CD4-positive, alpha-beta T cell treated with Interleukin-4 for 1 hour (primary cell): ENCODE data around the gene GLO1.

Experiments used
- DNase-seq, 2 donors: peaks; one replicate each; pipeline ENCODE4 v3.0.0-alpha.2; 2020 to 2022

Gene GLO1

DNA sequence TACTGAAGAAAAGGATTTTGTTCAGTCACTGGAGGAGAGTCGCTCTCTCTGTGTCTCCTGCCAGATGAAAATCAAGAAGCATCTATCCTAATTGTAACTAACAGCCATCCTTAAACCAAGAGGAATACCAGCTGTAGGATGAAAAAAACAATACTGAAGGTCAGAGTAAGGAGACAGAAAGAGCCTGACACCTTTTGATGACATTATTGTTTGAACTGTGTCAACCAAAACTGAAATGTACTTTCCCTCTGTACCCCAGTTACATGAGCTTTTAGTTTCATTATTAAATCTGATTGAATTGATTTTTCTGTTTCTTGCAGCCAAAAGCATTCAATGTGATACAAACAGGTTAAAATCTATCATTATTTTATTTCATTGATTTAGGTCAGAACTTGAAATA is 46.0 kb downstream of the GLO1 start:
- no peak for DNase-seq

DNA sequence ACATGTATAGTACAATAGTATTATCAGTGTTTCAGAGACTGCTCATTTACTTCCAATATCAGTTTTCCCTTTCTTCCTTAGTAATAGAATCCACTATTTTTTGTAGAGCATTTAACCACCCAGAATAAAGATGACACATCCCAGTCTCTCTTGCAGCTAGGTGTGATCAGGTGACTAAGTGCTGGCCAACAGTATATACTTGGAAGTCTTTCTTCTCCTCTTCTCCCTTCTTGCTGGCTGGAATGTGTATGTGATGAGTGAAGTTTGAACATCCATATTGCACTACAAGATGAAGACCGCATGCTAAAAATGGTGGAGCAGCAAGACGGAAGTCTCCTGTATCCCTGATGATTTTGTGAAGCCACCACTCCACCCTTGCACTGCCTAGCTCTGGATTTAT is 48.7 kb downstream of the GLO1 start:
- no peak for DNase-seq

DNA sequence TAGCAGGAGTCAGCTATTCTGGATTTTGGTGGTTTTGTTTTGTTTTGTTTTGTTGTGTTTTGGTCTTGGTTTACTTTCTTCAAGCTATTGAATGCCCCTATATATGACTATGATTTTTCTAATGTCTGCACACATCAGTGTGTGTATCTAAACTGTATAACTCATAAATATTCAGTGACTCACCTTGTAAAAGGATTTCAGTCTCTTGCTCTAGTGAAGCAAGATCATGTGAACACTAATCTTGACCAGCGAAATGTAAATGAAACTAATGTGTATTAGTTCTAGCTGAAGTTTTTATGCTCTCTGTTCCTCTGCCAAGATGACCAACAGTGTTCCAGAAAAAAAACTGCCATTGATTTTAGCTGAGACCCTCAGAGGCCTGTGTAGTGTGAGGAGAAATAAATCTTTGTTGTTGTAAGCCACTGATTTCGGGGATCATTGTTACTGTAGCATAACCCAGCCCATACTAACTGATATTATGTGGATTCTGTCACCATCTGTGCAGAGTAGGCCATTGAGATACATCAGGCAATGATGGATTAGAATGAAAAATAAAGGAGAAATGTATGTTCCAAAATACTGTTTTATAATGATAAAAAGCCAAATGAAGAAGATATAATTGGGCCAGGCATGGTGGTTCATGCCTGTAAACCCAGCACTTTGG is 51.7 kb downstream of the GLO1 start:
- DNase-seq: no peak

DNA sequence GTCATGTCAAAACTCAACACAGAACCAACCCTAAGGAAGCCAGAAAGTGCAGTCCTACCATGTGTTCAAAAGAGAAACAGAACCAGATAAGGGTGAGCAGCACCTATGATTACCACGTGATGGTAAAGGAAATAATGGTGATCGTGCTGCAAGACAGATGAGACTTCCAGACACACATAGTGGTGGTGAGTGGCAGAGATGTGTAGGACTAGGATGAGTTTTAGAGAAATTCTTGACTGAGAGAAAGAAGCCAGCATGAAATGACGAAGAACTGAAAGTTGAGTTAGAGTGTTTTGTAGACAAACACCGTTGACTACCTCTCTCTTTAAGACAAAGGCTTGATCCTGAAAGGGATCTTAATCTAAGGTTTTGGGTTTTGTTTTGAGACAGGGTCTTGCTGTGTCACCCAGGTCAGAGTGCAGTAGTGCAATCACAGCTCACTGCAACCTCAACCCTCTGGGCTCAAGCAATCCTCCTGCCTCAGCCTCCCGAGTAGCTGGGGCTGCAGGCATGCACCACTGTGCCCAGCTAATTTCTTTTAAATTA is 52.7 kb downstream of the GLO1 start:
- DNase-seq: no peak

DNA sequence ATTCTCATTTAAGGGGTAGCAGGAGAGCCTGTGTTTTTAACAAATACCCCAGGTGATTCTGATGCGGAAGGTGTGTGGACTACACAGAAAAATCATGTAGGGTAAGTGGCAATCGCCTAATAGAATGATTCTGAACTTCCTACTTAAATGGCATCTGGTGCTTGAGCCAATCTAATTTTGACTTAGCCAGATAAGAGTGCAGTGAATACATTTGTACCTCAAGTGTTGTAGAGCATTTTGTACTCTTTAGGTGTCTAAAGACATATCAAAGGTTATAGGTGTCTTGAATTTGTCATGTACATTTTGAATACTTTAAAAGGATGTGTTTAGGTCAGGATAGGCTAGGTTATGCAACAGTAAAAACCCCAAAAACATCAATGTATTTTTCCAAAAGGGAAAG is 53.2 kb downstream of the GLO1 start:
- DNase-seq: no peak

DNA sequence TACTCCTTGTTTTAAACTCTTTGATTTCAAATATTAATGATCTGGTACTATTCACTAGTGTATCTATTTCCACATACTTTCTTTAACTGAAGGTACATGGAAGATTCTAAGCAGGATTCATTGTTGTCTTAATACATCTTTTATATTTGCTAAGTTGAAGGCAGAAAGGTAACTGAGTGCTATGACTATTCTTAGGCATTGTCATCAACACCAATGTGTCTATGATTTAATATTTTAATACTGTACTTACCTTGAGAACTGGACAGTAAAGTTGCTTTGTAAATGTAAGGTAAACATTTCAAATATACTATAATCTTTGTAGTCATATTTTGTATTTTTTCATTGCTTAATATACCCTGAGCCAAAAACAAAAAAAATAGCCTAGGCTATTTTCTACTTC is 54.3 kb downstream of the GLO1 start:
- DNase-seq: no peak

DNA sequence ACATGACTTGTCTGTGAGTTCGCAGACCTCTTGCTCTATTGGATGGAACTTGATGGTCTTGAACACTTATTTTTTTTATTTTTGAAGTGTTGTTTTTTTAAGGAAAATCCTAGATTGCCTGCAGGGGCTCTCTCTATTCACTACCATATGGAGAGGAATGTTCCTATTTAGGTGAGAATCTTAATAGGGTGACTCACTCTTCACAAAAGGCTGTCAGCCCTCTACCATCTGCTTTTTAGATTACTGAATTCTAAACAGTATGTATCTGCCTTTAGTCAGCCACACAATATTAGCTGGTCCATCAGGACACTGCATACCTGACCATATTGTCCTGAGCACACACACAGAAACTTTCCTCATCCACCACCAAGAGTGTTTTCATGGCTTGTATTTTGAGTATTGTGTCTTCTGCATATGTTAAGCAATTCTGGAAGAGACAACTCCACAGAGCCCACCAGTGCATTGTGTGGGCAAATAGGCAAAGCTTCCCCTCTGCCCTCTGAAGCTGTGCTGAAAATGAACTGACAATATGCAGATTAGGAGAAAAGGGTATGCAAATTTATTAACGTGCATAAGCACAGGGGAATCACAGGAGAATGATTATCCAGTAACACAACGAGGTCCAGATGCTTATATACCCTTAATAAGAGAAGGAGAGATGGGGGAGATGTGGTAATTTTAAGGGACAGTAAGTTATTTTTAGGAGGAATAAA is 56.6 kb downstream of the GLO1 start:
- DNase-seq: no peak

DNA sequence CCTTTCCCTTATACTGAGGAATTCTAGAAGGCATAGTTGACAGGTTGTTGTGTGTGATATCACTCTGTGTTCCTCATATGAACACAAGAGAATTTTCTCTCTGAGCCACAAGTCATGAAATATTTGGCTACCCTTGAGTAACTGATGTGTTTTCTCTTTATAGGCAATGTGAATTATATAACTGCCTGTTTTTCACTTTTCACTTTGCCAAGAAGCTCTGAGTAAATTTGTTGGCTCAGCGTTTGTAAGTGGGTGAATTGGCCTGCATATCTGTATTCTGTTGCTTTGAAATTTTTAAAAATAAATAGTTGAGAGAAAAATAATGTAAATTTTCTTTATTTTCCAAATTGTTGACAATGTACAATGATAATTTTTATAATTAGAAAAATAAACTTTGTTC is 58.0 kb downstream of the GLO1 start:
- no peak for DNase-seq

DNA sequence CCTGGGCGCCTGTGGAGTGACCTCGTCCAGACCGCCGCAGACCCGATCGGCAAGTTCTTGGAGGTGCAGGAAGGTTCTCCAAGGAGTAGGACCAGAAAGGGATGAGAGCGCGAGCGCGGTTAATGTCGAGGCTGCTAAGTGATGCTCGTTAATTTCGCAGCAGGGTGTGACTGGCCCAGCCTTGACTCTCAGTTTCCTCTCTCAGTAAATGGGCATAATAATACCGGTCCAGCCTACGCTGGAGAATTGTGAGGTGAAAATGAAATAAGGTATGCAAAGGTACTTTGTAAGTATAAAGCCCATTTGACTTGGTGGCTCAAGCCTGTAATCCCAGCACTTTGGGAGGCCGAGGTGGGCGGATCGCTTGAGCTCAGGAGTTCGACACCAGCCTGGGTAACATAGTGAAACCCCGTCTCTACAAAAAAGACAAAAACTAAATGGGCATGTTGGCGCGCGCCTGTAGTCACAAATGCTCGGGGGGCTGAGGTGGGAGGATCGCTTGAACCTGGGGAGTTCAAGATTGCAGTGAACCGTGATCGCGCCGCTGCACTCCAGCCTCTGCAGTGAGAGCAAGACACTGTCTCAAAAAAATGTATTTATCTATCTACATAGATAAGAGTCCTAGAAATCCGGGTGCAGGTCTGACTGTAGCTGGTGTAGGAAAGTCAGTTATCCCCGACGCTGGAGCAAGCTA is 62.6 kb downstream of the GLO1 start:
- DNase-seq: no peak

DNA sequence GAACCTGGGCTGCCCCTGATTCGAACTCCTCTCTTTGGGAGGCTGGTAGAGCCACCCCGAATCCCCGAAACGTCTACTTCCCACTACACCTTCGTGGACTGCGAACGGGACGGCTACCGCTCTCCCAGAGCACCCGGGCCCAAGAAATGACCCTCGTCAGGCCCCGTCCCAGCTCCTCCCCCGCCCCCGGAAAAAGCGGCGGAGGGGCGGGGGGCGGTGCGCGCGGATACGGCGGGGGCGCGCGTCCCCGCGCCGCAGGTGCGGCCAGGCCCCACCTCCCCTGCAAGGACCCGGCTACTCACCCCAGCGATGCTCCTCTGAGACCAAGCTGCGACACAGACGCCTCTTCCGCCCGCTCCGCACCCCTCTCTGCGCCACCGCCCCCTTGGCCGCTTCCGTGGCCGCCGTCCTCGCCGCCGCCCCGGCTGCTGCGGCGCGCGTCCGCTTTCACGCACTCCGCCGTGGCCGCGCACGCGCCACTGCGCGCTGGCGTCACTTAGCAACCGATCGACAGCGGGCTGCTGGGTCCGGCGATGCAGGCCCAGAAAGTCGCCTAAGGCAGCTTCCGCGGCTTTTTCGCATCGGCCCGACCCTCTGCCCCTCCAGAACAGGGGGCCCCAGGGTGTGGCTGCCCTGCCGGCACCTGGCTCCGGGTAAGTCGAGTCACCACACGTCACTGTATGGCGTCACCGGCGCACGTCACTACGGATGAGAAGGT is 63.3 kb downstream of the GLO1 start, which contains the start of gene BTBD9:
Gene BTBD9, minus strand, starts transcription at position 432 of the 718 bp plus-strand sequence.
- peak; percentile 86 to 89 for DNase-seq

DNA sequence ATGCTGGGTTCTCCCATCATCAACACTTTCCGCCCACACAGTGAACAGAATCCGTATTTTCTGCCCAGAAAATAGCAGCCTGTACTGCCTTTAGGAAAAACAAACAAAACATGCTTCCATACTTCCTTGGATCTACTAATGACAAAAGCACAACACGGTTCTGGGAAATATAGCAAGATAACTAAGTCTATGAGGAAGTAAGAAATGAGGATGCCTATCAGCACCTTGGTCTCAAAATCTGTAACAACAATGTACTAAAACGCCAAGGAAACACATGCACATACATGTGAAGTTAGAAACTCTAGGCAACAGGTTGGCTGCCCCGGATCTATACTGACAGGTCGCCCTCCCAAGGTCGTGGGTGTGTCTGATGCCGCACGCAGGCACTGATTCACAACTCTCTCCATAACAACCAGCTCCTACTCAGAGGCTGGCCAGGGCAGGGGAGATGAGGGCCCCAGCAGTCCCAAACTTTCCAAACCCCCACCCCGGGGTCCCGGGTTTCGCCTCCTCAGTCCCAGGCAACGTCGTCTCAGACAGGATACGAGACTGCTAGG is 63.9 kb downstream of the GLO1 start:
- peak; percentile 68 to 70 for DNase-seq

DNA sequence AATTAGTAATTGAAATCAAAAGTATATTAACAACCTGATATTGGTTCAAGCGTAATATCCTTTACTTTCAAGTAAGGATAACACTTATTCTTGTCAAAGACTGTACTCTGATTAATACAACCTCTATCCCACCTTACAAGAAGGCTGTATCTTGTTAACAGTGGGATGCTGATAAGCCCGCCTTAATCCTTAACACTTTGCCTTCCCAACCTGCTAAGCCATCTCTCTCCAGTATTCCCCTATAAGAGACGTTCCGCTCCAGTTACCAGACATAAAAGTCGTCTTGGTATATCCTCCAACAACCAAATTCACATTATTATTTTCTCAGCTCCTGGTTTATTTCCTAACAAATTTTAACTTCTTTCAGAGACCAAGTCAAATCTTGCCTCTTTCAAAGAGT is 65.2 kb downstream of the GLO1 start:
- DNase-seq: no peak

DNA sequence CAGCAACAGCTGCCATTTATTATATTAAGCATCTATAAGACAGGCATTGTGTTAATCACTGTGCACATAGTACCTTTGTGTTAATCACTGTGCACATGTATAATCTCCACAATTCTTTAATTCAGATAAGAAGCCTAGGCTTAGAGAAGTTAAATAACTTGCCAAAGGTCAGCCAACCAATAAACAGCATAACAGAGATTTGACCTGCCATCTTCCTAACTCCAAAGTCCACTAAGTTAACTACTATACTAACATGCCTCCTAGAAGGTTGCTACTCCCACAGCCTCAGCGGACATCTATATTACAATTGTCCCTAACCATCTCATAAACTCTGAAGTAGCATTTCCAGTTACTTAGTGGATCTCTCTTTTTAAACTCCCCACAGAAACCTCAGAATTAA is 66.9 kb downstream of the GLO1 start:
- no peak for DNase-seq

DNA sequence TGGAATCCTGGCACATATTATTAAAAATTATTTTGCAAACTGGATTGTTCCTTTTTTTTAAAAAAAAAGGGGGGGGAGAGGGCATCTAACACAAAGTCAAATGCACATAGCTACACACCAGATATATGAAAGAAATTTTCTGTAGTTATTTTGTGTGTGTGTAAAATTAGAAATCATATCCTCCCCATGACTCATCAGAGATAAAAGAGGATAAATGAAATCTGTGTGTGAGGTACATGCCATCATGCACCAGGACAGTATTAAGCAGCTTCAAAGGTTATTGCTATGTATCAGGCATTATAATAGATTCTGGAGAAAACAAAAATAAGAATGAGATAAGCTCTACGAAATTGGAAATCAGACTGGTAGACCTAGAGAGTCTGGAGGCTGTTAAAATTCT is 68.4 kb downstream of the GLO1 start:
- DNase-seq: no peak

DNA sequence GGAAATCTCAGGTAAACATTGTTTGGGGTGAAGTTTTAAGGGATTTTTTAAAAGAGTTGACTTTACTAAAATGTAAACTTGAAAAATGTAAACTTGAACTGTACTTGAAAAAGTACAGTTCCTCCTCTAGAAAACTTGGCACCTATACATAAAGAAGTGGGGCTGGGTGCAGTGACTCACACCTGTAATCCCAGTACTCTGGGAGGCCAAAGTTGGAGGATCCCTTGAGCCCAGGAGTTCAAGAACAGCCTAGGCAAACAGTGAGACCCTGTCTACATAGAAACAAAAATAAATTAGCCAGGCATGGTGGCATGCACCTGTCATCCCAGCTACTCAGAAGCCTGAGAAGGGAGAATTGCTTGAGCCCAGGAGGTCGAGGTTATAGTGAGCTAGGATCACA is 70.5 kb downstream of the GLO1 start:
- DNase-seq: no peak

DNA sequence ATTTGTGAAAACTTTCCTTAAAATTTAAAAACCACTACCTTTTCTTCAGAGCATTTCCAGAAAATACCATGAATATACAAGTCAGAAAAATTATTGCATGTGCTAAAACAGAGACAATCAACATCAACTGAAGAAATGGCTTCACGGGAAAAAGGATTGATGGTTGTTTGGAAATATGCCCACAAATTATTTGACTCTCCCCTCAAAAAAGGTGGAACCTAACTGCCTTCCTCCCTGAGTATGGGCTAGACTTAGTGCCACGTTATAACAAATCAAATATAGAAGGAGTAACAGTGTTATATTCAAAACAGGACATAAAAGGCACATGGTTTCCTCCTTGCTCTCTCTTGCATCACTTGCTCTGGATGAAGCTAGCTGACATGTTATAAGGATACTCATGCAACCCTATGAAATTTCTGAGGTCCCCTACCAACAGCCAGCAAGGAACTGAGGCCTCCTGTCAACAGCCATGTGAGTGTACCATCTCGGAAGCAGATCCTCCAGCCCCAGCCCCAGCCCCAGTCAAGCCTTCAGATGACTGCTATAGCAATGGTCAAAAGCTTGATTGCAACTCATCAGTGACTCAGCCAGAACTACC is 71.7 kb downstream of the GLO1 start:
- DNase-seq: no peak
